Liver (tissue), 9 donors: ENCODE results near the gene MMGT1. TPM values are rescaled to one million over a fixed set of nuclear protein-coding genes. Genes with fewer than 3 reads are reported as not detected.

Experiments
- DNase-seq: peaks from one replicate; pipeline ENCODE4 v3.0.0-alpha.2; 2017; ENCODE audit warnings: low spot score
- H3K27ac ChIP-seq, 2 donors: one replicate each; pipeline ENCODE4 v1.7.0; 2013; ENCODE audit warnings: inconsistent platforms in 2 of 2, low read length in 2 of 2, control low read depth in 1 of 2, low read depth in 1 of 2, mild to moderate bottlenecking in 1 of 2
- H3K27me3 ChIP-seq, 4 donors: one replicate each; pipeline versions ENCODE4 v1.6.1 to v1.7.0; 2013; ENCODE audit warnings: low read length in 3 of 4, inconsistent platforms in 1 of 4, mild to moderate bottlenecking in 1 of 4, moderate library complexity in 1 of 4; ENCODE audit not compliant: control insufficient read depth in 4 of 4, insufficient read depth in 4 of 4
- H3K36me3 ChIP-seq, 4 donors: one replicate each; pipeline versions ENCODE4 v1.6.1 to v1.7.0; 2013; ENCODE audit warnings: low read length in 3 of 4, mild to moderate bottlenecking in 3 of 4, low read depth in 1 of 4, moderate library complexity in 1 of 4; ENCODE audit not compliant: control insufficient read depth in 4 of 4, insufficient read depth in 3 of 4
- H3K4me1 ChIP-seq, 4 donors: one replicate each; pipeline versions ENCODE4 v1.6.1 to v1.7.0; 2013; ENCODE audit warnings: low read length in 3 of 4, mild to moderate bottlenecking in 3 of 4, moderate library complexity in 1 of 4; ENCODE audit not compliant: control insufficient read depth in 4 of 4, insufficient read depth in 4 of 4
- H3K4me3 ChIP-seq, 3 donors: one replicate each; pipeline versions ENCODE4 v1.6.1 to v1.7.0; 2013; ENCODE audit warnings: low read length in 3 of 3, control low read depth in 1 of 3, low read depth in 1 of 3, mild to moderate bottlenecking in 1 of 3
- H3K9ac ChIP-seq, 2 donors: one replicate each; pipeline ENCODE4 v1.7.0; 2013; ENCODE audit warnings: low read length in 2 of 2, mild to moderate bottlenecking in 2 of 2, moderate library complexity in 2 of 2, control low read depth in 1 of 2, low read depth in 1 of 2
- H3K9me3 ChIP-seq, 4 donors: one replicate each; pipeline versions ENCODE4 v1.6.1 to v1.7.0; 2013; ENCODE audit warnings: low read length in 3 of 4; ENCODE audit not compliant: control insufficient read depth in 4 of 4
- ATF3 ChIP-seq: IDR thresholded peaks from 2 replicates; pipeline ENCODE4 v1.6.1; 2016; ENCODE audit warnings: antibody characterized with exemption
- EGR1 ChIP-seq, 2 donors: IDR thresholded peaks; 2 replicates each; pipeline ENCODE4 v1.6.1; 2016 to 2018; ENCODE audit warnings: antibody characterized with exemption in 2 of 2, low read depth in 2 of 2
- FOXA1 ChIP-seq: IDR thresholded peaks from 2 replicates; pipeline ENCODE4 v1.6.1; 2016; ENCODE audit warnings: antibody characterized with exemption
- FOXA2 ChIP-seq: IDR thresholded peaks from 2 replicates; pipeline ENCODE4 v1.6.1; 2016; ENCODE audit warnings: antibody characterized with exemption
- GABPA ChIP-seq, 2 donors: IDR thresholded peaks in 1 of 2; conservative IDR thresholded peaks in 1 of 2; 2 replicates each; pipeline ENCODE4 v1.6.1; 2016; ENCODE audit warnings: antibody characterized with exemption in 2 of 2, mild to moderate bottlenecking in 1 of 2, moderate library complexity in 1 of 2
- HNF4A ChIP-seq, 2 donors: conservative IDR thresholded peaks; 2 replicates each; pipeline ENCODE4 v1.6.1; 2016; ENCODE audit warnings: antibody characterized with exemption in 2 of 2, mild to moderate bottlenecking in 2 of 2
- HNF4G ChIP-seq: IDR thresholded peaks from 2 replicates; pipeline ENCODE4 v1.6.1; 2016; ENCODE audit warnings: antibody characterized with exemption
- JUND ChIP-seq, 2 donors: IDR thresholded peaks; 2 replicates each; pipeline ENCODE4 v1.6.1; 2016; ENCODE audit warnings: antibody characterized with exemption in 2 of 2
- NR2F2 ChIP-seq: IDR thresholded peaks from 2 replicates; pipeline ENCODE4 v1.6.1; 2016; ENCODE audit warnings: antibody characterized with exemption
- RAD21 ChIP-seq, 2 donors: IDR thresholded peaks; 2 replicates each; pipeline ENCODE4 v1.6.1; 2016; ENCODE audit warnings: antibody characterized with exemption in 2 of 2, mild to moderate bottlenecking in 2 of 2
- REST ChIP-seq: IDR thresholded peaks from 2 replicates; pipeline ENCODE4 v1.6.1; 2016; ENCODE audit warnings: antibody characterized with exemption, mild to moderate bottlenecking
- RXRA ChIP-seq, 2 donors: IDR thresholded peaks; 2 replicates each; pipeline ENCODE4 v1.6.1; 2017 to 2018; ENCODE audit warnings: antibody characterized with exemption in 2 of 2, mild to moderate bottlenecking in 1 of 2
- SP1 ChIP-seq: IDR thresholded peaks from 2 replicates; pipeline ENCODE4 v1.6.1; 2018; ENCODE audit warnings: antibody characterized with exemption, mild to moderate bottlenecking
- TAF1 ChIP-seq: conservative IDR thresholded peaks from 2 replicates; pipeline ENCODE4 v1.6.1; 2016; ENCODE audit warnings: antibody characterized with exemption, mild to moderate bottlenecking
- YY1 ChIP-seq: IDR thresholded peaks from 2 replicates; pipeline ENCODE4 v1.6.1; 2016; ENCODE audit warnings: antibody characterized with exemption, mild to moderate bottlenecking
- ZBTB33 ChIP-seq: IDR thresholded peaks from 2 replicates; pipeline ENCODE4 v1.6.1; 2016; ENCODE audit warnings: antibody characterized with exemption
- WGBS: extraction: QIAGEN DNeasy Blood & Tissue Kit; methylation state at CpG from one replicate; pipeline ENCODE4 v1.1.7; 2013; 5-methylcytosine and 5-hydroxymethylcytosine counted together
- polyA plus RNA-seq, 2 donors: library from polyadenylated mRNA; stranded (reverse) in 1 of 2; unstranded in 1 of 2; fragments of 200-250 nt in 1 of 2; fragments of >200 nt in 1 of 2; fragmentation: Nextera tagmentation in 1 of 2; extraction: Ambion mirVana in 1 of 2; gene quantifications; one replicate each; pipeline versions ENCODE4 v1.2.1 to v1.2.3, GENCODE V29; 2013 to 2015
- total RNA-seq, 2 donors: library from RNA; depleted of rRNA; stranded (reverse); fragments of >200 nt; gene quantifications; one replicate each; pipeline ENCODE4 v1.2.3, GENCODE V29; 2014
- TF ChIP-seq, protein P1 (sequence below): fragments of 150-350 bp; IDR thresholded peaks from 2 replicates; pipeline ENCODE4 v1.5.1; 2017; ENCODE audit warnings: improper control_type of control experiment, low read depth, low read length; ENCODE audit not compliant: missing input control
- TF ChIP-seq, protein P2 (sequence below): IDR thresholded peaks from 2 replicates; pipeline ENCODE4 v1.6.1; 2016; ENCODE audit warnings: antibody characterized with exemption
- donor health status: healthy.
- donor health status: healthy.
- donor health status: healthy.
- donor health status: healthy.
- donor health status: healthy.

MMGT1 gene
- total and polyA plus RNA-seq, 4 donors, result 3.4 to 4.2 (median 3.6) TPM

- Histone ChIP-seq H3K4me3 (no peak overlapping the region), H3K4me1 (no peaks in the 10 kb centered on the region), H3K27ac (no peak overlapping the region), H3K9me3 (no peaks in the 10 kb centered on the region), H3K9ac (no peak overlapping the region), H3K27me3 (peaks cover 0 to 2% (median 0%) of the 10 kb centered on the region in 4 donors), H3K36me3 (no peaks in the 10 kb centered on the region)
- no peak for DNase-seq
- WGBS, result 64% methylated on average over 2 of the region's 2 CpGs
- TF ChIP-seq, protein P1, sequence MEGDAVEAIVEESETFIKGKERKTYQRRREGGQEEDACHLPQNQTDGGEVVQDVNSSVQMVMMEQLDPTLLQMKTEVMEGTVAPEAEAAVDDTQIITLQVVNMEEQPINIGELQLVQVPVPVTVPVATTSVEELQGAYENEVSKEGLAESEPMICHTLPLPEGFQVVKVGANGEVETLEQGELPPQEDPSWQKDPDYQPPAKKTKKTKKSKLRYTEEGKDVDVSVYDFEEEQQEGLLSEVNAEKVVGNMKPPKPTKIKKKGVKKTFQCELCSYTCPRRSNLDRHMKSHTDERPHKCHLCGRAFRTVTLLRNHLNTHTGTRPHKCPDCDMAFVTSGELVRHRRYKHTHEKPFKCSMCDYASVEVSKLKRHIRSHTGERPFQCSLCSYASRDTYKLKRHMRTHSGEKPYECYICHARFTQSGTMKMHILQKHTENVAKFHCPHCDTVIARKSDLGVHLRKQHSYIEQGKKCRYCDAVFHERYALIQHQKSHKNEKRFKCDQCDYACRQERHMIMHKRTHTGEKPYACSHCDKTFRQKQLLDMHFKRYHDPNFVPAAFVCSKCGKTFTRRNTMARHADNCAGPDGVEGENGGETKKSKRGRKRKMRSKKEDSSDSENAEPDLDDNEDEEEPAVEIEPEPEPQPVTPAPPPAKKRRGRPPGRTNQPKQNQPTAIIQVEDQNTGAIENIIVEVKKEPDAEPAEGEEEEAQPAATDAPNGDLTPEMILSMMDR, result no peak
- TF ChIP-seq, protein P2, sequence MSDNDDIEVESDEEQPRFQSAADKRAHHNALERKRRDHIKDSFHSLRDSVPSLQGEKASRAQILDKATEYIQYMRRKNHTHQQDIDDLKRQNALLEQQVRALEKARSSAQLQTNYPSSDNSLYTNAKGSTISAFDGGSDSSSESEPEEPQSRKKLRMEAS, result no peak
- no peak for TF ChIP-seq ZBTB33
- no peak for TF ChIP-seq RAD21 (IDR thresholded peaks at IDR 0.05)
- TF ChIP-seq JUND (IDR thresholded peaks at IDR 0.05), result no peak
- no peak for TF ChIP-seq FOXA1
- TF ChIP-seq EGR1 (IDR thresholded peaks at IDR 0.05; ENCODE audit: low read depth in 2 of 2), result no peak
- TF ChIP-seq GABPA (IDR thresholded peaks at IDR 0.05 in 1 of 2, conservative IDR thresholded peaks at IDR 0.05 in 1 of 2), result no peak
- no peak for TF ChIP-seq REST
- no peak for TF ChIP-seq HNF4G
- no peak for TF ChIP-seq FOXA2
- TF ChIP-seq RXRA (IDR thresholded peaks at IDR 0.05), result no peak
- no peak for TF ChIP-seq YY1
- TF ChIP-seq SP1, result no peak
- no peak for TF ChIP-seq ATF3
- TF ChIP-seq HNF4A (conservative IDR thresholded peaks at IDR 0.05), result no peak
- no peak for TF ChIP-seq TAF1
- TF ChIP-seq NR2F2, result no peak
These were observed 45.9 kb downstream of the MMGT1 start for GRCh38 chrX:135927897-135928296.
